K562 (cell line): ENCODE results near the gene WDR83.

Source experiments
- ATF7 ChIP-seq: fragments of 450-650 bp; IDR thresholded peaks from 2 replicates; pipeline ENCODE4 v1.7.1; 2014; ENCODE audit warnings: mild to moderate bottlenecking, moderate library complexity
- CBX8 ChIP-seq: fragments of 200-600 bp; sonication (generic); IDR thresholded peaks from 2 replicates; pipeline ENCODE4 v1.6.1; 2012; ENCODE audit warnings: borderline replicate concordance, mixed run types, low read depth, mild to moderate bottlenecking, moderate library complexity, mixed read lengths, low read length, control low read depth, inconsistent platforms; ENCODE audit not compliant: poor library complexity, severe bottlenecking; ENCODE audit errors: extremely low read depth
- CHD2 ChIP-seq: IDR thresholded peaks from 2 replicates; pipeline ENCODE4 v1.6.1; 2011; ENCODE audit warnings: low read depth, low read length
- CTCF ChIP-seq, 3 experiments: IDR thresholded peaks in 2 of 3; conservative IDR thresholded peaks in 1 of 3; 2 replicates each; pipeline ENCODE4 v1.5.1; 2011 to 2012; ENCODE audit warnings: low read length in 3 of 3, mild to moderate bottlenecking in 3 of 3, control low read depth in 2 of 3, improper control_type of control experiment in 1 of 3, inconsistent platforms in 1 of 3, low read depth in 1 of 3, mixed read lengths in 1 of 3, moderate library complexity in 1 of 3; ENCODE audit not compliant: insufficient read depth in 2 of 3
- EP300 ChIP-seq: IDR thresholded peaks from 2 replicates; pipeline ENCODE4 v1.6.1; 2012; ENCODE audit warnings: low read length, improper control_type of control experiment
- FOXK2 ChIP-seq, 2 experiments: fragments of 450-650 bp; IDR thresholded peaks in 1 of 2; conservative IDR thresholded peaks in 1 of 2; 2 replicates each; pipeline ENCODE4 v1.6.1; 2016; ENCODE audit warnings: low read depth in 2 of 2, mild to moderate bottlenecking in 1 of 2
- FOXM1 ChIP-seq, 2 experiments: fragments of 450-650 bp in 1 of 2; sonication (generic) in 1 of 2; formaldehyde crosslinking in 1 of 2; IDR thresholded peaks; 2 replicates each; pipeline versions ENCODE4 v1.6.1 to v1.9.0; 2017 to 2022; ENCODE audit warnings: low read depth in 2 of 2, mild to moderate bottlenecking in 2 of 2, missing genetic modification reagents in 1 of 2, moderate library complexity in 1 of 2
- LCOR ChIP-seq: sonication (generic); formaldehyde crosslinking; IDR thresholded peaks from 2 replicates; pipeline ENCODE4 v1.8.0; 2022; ENCODE audit warnings: mild to moderate bottlenecking, missing genetic modification reagents
- NR3C1 ChIP-seq: sonication (generic); formaldehyde crosslinking; IDR thresholded peaks from 2 replicates; pipeline ENCODE4 v1.8.1; 2022; ENCODE audit warnings: missing genetic modification reagents
- PHF8 ChIP-seq: fragments of 200-600 bp; sonication (generic); IDR thresholded peaks from 2 replicates; pipeline ENCODE4 v1.6.1; 2012; ENCODE audit warnings: mixed run types, mild to moderate bottlenecking, inconsistent platforms, low read length, moderate library complexity, borderline replicate concordance
- POLR2AphosphoS5 ChIP-seq: IDR thresholded peaks from 2 replicates; pipeline ENCODE4 v1.6.1; 2011; ENCODE audit warnings: mild to moderate bottlenecking, low read depth, low read length, moderate library complexity; ENCODE audit not compliant: control insufficient read depth, insufficient read depth
- RAD21 ChIP-seq, 2 experiments: fragments of 250-450 bp in 1 of 2; fragments of 450-650 bp in 1 of 2; sonication (Bioruptor Pico) in 1 of 2; formaldehyde crosslinking in 1 of 2; IDR thresholded peaks in 1 of 2; conservative IDR thresholded peaks in 1 of 2; 2 replicates each; pipeline versions ENCODE4 v1.4.0 to v1.8.0; 2020 to 2022; ENCODE audit warnings: mild to moderate bottlenecking in 2 of 2, moderate library complexity in 1 of 2
- ZNF274 ChIP-seq: IDR thresholded peaks from 2 replicates; pipeline ENCODE4 v1.6.1; 2011; ENCODE audit warnings: low read depth, mild to moderate bottlenecking, low read length, moderate library complexity, borderline replicate concordance
- ZNF41 ChIP-seq: fragments of 250-450 bp; sonication (Bioruptor Pico); conservative IDR thresholded peaks from 2 replicates; pipeline ENCODE4 v1.4.0; 2020; ENCODE audit warnings: mild to moderate bottlenecking

GRCh38 chr19:12636631-12637030 lies 30.0 kb upstream of the WDR83 start:
- no peak for TF ChIP-seq CTCF (IDR thresholded peaks at IDR 0.05 in 2 of 3, conservative IDR thresholded peaks at IDR 0.05 in 1 of 3; ENCODE audit: insufficient read depth in 2 of 3, low read depth in 1 of 3, low read length in 3 of 3)
- TF ChIP-seq FOXK2 (conservative IDR thresholded peaks at IDR 0.05 in 1 of 2, IDR thresholded peaks at IDR 0.05 in 1 of 2; ENCODE audit: low read depth in 2 of 2): no peak
- TF ChIP-seq ZNF274: no peak
- no peak for TF ChIP-seq PHF8
- TF ChIP-seq CHD2: no peak
- TF ChIP-seq EP300: no peak
- TF ChIP-seq LCOR (CRISPR knock-in tag): no peak
- TF ChIP-seq RAD21 (CRISPR knock-in tag; conservative IDR thresholded peaks at IDR 0.05 in 1 of 2, IDR thresholded peaks at IDR 0.05 in 1 of 2): no peak
- TF ChIP-seq POLR2AphosphoS5: no peak
- TF ChIP-seq FOXM1 (IDR thresholded peaks at IDR 0.05; ENCODE audit: low read depth): no peak
- no peak for TF ChIP-seq FOXM1 (CRISPR knock-in tag; IDR thresholded peaks at IDR 0.05; ENCODE audit: low read depth)
- TF ChIP-seq CBX8: no peak
- no peak for TF ChIP-seq ZNF41
- no peak for TF ChIP-seq NR3C1 (CRISPR knock-in tag)
- no peak for TF ChIP-seq ATF7
